NCI-H69 (cell line): Measurements from ENCODE around the gene SND1.

Source experiments
- DNase-seq: peaks from one replicate; lab custom pipeline; 2025; lab: John Stamatoyannopoulos, UW

The SND1 gene

GRCh38 chr7:127799535-127800305 is 147.7 kb downstream of the SND1 start:
- peak; percentile 98 for DNase-seq

- DNase-seq, result no peak
Measured at GRCh38 chr7:127802845-127803244, 150.9 kb downstream of the SND1 start.

GRCh38 chr7:127803626-127804025 is 151.6 kb downstream of the SND1 start:
- peak; percentile 46 for DNase-seq

GRCh38 chr7:127807340-127807739 is 155.3 kb downstream of the SND1 start:
- no peak for DNase-seq

- DNase-seq, result no peak
Measured at GRCh38 chr7:127807829-127808228, 155.8 kb downstream of the SND1 start.

GRCh38 chr7:127809261-127809702 is 157.3 kb downstream of the SND1 start:
- peak; percentile 94 for DNase-seq

GRCh38 chr7:127810113-127810512 is 158.1 kb downstream of the SND1 start:
- DNase-seq, result no peak

- peak; percentile 34 for DNase-seq
Measured at GRCh38 chr7:127810696-127811660, 159.0 kb downstream of the SND1 start.

- DNase-seq, result peak; percentile 36
Measured at GRCh38 chr7:127812540-127812939, 160.5 kb downstream of the SND1 start.

GRCh38 chr7:127813991-127814541 is 162.1 kb downstream of the SND1 start:
- DNase-seq, result no peak

GRCh38 chr7:127815631-127816145 is 163.7 kb downstream of the SND1 start:
- DNase-seq, result no peak

- DNase-seq, result no peak
Measured at GRCh38 chr7:127816354-127817190, 164.6 kb downstream of the SND1 start.

- DNase-seq, result no peak
Measured at GRCh38 chr7:127817466-127817865, 165.5 kb downstream of the SND1 start.

- DNase-seq, result no peak
Measured at GRCh38 chr7:127818306-127818705, 166.3 kb downstream of the SND1 start.

GRCh38 chr7:127819975-127820731 is 168.2 kb downstream of the SND1 start:
- DNase-seq, result peak; percentile 80

GRCh38 chr7:127820732-127821085 is 168.7 kb downstream of the SND1 start:
- peak; percentile 52 for DNase-seq

- DNase-seq, result peak; percentile 87
Measured at GRCh38 chr7:127821146-127821545, 169.2 kb downstream of the SND1 start.

GRCh38 chr7:127822822-127823508 is 171.0 kb downstream of the SND1 start:
- DNase-seq, result peak; percentile 64

GRCh38 chr7:127824682-127825081 is 172.7 kb downstream of the SND1 start:
- DNase-seq, result no peak
